GM19193 (cell line): Measurements from ENCODE around the gene ARHGAP18.
A peak's percentile ranks its signal among the peaks of the same experiment; 100 is the strongest.

Source experiments
- POLR2A ChIP-seq: IDR thresholded peaks from 4 replicates; pipeline ENCODE4 v1.6.1; 2011; ENCODE audit not compliant: insufficient read depth, insufficient read length; ENCODE audit errors: extremely low read depth

Gene ARHGAP18

GRCh38 chr6:129709769-129710449 is at the start of gene ARHGAP18:
TSS of gene ARHGAP18 (minus strand) at chr6:129710177. CDS start at chr6:129710136, 41 bp downstream.
- TF ChIP-seq POLR2A, result peak; percentile 65

- no peak for TF ChIP-seq POLR2A
Observed at GRCh38 chr6:129755787-129756186, 45.8 kb upstream of the ARHGAP18 start.

- TF ChIP-seq POLR2A, result no peak
Observed at GRCh38 chr6:129754750-129755149, 44.8 kb upstream of the ARHGAP18 start.

- no peak for TF ChIP-seq POLR2A
Observed at GRCh38 chr6:129753422-129753821, 43.4 kb upstream of the ARHGAP18 start.

GRCh38 chr6:129751384-129751783 is 41.4 kb upstream of the ARHGAP18 start:
- TF ChIP-seq POLR2A, result no peak

- TF ChIP-seq POLR2A, result no peak
Observed at GRCh38 chr6:129750360-129750759, 40.4 kb upstream of the ARHGAP18 start.

- no peak for TF ChIP-seq POLR2A
Observed at GRCh38 chr6:129749749-129750120, 39.8 kb upstream of the ARHGAP18 start.

- no peak for TF ChIP-seq POLR2A
Observed at GRCh38 chr6:129748901-129749748, 39.1 kb upstream of the ARHGAP18 start.

GRCh38 chr6:129748212-129748900 is 38.4 kb upstream of the ARHGAP18 start:
- TF ChIP-seq POLR2A, result peak; percentile 43

- no peak for TF ChIP-seq POLR2A
Observed at GRCh38 chr6:129747588-129748112, 37.7 kb upstream of the ARHGAP18 start.

GRCh38 chr6:129744880-129745237 is 34.9 kb upstream of the ARHGAP18 start:
- TF ChIP-seq POLR2A, result no peak

GRCh38 chr6:129744201-129744879 is 34.4 kb upstream of the ARHGAP18 start:
- TF ChIP-seq POLR2A, result no peak

- no peak for TF ChIP-seq POLR2A
Observed at GRCh38 chr6:129740013-129740412, 30.0 kb upstream of the ARHGAP18 start.

- TF ChIP-seq POLR2A, result no peak
Observed at GRCh38 chr6:129736105-129736504, 26.1 kb upstream of the ARHGAP18 start.

GRCh38 chr6:129733290-129733689 is 23.3 kb upstream of the ARHGAP18 start:
- no peak for TF ChIP-seq POLR2A
